ENCODE measurements around the gene SEPTIN5. TPM values are rescaled to one million over a fixed set of nuclear protein-coding genes. Genes with fewer than 3 reads are reported as not detected.
A peak's percentile ranks its signal among the peaks of the same experiment; 100 is the strongest.
"Not testable (repeated sequence)": the region's sequence is repeated elsewhere in the genome, so short reads cannot be mapped to it uniquely, and the experiment has no call there.

Gene SEPTIN5
- total and polyA plus RNA-seq, 7 donors: 3.7 to 10.9 (median 7.0) TPM

DNA sequence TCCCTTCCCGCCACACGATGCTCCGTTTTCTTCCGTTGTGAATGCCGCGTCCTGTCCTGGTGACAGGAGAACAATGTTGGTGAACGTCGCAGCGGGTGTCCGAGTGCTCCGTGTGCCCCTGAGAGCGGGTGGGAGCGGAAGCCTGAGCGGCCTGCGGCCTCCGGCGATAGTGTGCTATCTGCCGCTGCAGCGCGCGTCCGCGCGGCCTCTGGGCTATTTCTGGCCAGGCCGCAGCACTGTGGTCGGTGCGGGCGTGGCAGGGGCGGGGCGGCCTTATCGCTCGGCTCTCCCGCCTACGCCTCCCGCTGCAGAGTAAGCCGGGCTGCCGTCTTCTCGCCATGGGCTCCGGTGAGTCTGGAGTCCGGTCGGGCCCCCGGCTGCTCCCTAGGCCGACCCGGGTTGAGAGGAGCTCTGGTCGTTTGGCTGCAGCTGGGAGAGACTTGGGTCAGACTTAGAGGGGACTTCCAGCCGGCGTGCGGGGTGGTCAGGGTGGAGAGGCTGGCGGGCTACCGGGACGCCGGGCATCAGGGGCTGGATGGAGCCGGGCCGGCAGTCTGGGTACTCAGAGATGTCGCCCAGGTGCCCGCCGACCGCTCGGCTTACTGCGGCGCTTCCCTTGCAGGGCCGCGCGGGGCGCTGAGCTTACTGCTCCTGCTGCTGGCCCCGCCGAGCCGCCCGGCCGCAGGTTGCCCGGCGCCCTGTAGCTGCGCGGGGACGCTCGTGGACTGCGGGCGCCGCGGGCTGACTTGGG, 9.1 kb downstream of the SEPTIN5 start, which contains the start of gene GP1BB:
GP1BB (plus strand) TSS at position 308 of the 751 bp plus-strand sequence; CDS start at position 339, 31 bp downstream.
- no peak for DNase-seq
- 48 to 58% (median 52%) methylated on average over 50 to 80 of the region's 80 CpGs for WGBS, 3 donors

GRCh38 chr22:19723983-19724827, 9.9 kb downstream of the SEPTIN5 start:
- WGBS, 3 donors: 34 to 40% (median 40%) methylated on average over 75 to 89 of the region's 89 CpGs
- DNase-seq (no peak), ATAC-seq (peak in 3 of 4 donors; percentile 31 to 70 (median 38))
- Histone ChIP-seq H3K4me1 (no peaks in the 10 kb centered on the region), H3K27ac (no peak overlapping the region), H3K27me3 (ENCODE audit: insufficient read depth in 3 of 3, low read length in 2 of 3) (peaks cover 0 to 27% (median 10%) of the 10 kb centered on the region in 3 donors), H3K36me3 (ENCODE audit: insufficient read depth in 1 of 2, low read depth in 1 of 2) (no peaks in the 10 kb centered on the region), H3K9me3 (no peaks in the 10 kb centered on the region), H3K4me3 (peak overlapping the region; percentile 36)
- intact Hi-C loops (cut with DNase I): no loop called here
- TF ChIP-seq, protein P1, sequence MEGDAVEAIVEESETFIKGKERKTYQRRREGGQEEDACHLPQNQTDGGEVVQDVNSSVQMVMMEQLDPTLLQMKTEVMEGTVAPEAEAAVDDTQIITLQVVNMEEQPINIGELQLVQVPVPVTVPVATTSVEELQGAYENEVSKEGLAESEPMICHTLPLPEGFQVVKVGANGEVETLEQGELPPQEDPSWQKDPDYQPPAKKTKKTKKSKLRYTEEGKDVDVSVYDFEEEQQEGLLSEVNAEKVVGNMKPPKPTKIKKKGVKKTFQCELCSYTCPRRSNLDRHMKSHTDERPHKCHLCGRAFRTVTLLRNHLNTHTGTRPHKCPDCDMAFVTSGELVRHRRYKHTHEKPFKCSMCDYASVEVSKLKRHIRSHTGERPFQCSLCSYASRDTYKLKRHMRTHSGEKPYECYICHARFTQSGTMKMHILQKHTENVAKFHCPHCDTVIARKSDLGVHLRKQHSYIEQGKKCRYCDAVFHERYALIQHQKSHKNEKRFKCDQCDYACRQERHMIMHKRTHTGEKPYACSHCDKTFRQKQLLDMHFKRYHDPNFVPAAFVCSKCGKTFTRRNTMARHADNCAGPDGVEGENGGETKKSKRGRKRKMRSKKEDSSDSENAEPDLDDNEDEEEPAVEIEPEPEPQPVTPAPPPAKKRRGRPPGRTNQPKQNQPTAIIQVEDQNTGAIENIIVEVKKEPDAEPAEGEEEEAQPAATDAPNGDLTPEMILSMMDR (IDR thresholded peaks at IDR 0.05): no peak

More for the DNA sequence above, 9.1 kb downstream of the SEPTIN5 start, which contains the start of gene GP1BB:
- Histone ChIP-seq H3K4me1 (peaks cover 4% of the 10 kb centered on the region), H3K27ac (no peak within 1 kb of the TSS), H3K36me3 (ENCODE audit: insufficient read depth in 1 of 2, low read depth in 1 of 2) (no peaks in the 10 kb centered on the region), H3K27me3 (ENCODE audit: insufficient read depth in 3 of 3, low read length in 2 of 3) (peaks cover 0 to 31% (median 10%) of the 10 kb centered on the region in 3 donors), H3K4me3 (peak within 1 kb of the TSS; percentile 36), H3K9me3 (no peaks in the 10 kb centered on the region)
- ATAC-seq: peak in 3 of 4 donors; percentile 18 to 35 (median 31)
- intact Hi-C loops (cut with DNase I): no loop called here
- TF ChIP-seq, protein P1 (IDR thresholded peaks at IDR 0.05): no peak

GRCh38 chr22:19724927-19725661, 10.8 kb downstream of the SEPTIN5 start:
- ATAC-seq: no peak
- peaks cover 0 to 27% (median 8%) of the 10 kb centered on the region in 3 donors for H3K27me3 ChIP-seq (ENCODE audit: insufficient read depth in 3 of 3, low read length in 2 of 3)
- TF ChIP-seq, protein P1 (IDR thresholded peaks at IDR 0.05): no peak

DNA sequence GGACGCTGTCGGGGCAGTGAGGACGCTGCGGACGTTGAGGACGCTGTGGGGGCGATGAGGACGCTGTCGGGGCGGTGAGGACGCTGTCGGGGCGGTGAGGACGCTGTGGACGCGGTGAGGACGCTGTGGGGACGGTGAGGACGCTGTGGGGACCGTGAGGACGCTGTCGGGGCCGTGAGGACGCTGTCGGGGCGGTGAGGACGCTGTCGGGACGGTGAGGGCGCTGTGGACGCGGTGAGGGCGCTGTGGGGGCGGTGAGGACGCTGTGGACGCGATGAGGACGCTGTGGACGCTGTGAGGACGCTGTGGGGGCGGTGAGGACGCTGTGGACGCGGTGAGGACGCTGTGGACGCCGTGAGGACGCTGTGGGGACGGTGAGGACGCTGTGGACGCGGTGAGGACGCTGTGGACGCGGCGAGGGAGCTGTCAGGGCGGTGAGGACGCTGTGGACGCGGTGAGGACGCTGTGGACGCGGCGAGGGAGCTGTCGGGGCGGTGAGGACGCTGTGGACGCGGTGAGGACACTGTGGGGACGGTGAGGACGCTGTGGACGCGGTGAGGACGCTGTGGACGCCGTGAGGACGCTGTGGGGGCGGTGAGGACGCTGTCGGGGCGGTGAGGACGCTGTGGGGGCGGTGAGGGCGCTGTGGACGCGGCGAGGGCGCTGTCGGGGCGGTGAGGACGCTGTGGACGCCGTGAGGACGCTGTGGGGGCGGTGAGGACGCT, 11.9 kb downstream of the SEPTIN5 start:
- H3K4me1 ChIP-seq; H3K27ac ChIP-seq; DNase-seq; ATAC-seq; H3K36me3 ChIP-seq (ENCODE audit: insufficient read depth in 1 of 2, low read depth in 1 of 2); H3K4me3 ChIP-seq; H3K9me3 ChIP-seq; intact Hi-C loops (cut with DNase I): not testable (repeated sequence)
- 75 to 84% (median 81%) methylated on average over 89 to 96 of the region's 96 CpGs for WGBS, 3 donors
- H3K27me3 ChIP-seq (ENCODE audit: insufficient read depth in 3 of 3, low read length in 2 of 3): peaks cover 0 to 27% (median 5%) of the 10 kb centered on the region in 3 donors

More at GRCh38 chr22:19724927-19725661, 10.8 kb downstream of the SEPTIN5 start:
- Histone ChIP-seq H3K4me1 (no peaks in the 10 kb centered on the region), H3K36me3 (ENCODE audit: insufficient read depth in 1 of 2, low read depth in 1 of 2) (no peaks in the 10 kb centered on the region), H3K27ac (no peak overlapping the region), H3K4me3 (no peak overlapping the region), H3K9me3 (no peaks in the 10 kb centered on the region)
- 58 to 72% (median 69%) methylated on average over 45 of the region's 45 CpGs for whole genome bisulfite sequencing, 3 donors
- no peak for DNase-seq
- intact Hi-C loops (cut with DNase I): no loop called here
